K562 treated with DMSO at 1 percent for 12 hours (cell line): ENCODE measurements around the gene FGF22. TPM values are rescaled to one million over a fixed set of nuclear protein-coding genes. Genes with fewer than 3 reads are reported as not detected.

Experiments used
- total RNA-seq: library from RNA; unstranded; fragments of 300-600 nt; gene quantifications from 2 replicates; pipeline ENCODE4 v1.2.3, GENCODE V29; 2022; ENCODE audit not compliant: insufficient read depth

Gene FGF22
- total RNA-seq: 0.58 and 0.74 TPM in 2 replicates

DNA sequence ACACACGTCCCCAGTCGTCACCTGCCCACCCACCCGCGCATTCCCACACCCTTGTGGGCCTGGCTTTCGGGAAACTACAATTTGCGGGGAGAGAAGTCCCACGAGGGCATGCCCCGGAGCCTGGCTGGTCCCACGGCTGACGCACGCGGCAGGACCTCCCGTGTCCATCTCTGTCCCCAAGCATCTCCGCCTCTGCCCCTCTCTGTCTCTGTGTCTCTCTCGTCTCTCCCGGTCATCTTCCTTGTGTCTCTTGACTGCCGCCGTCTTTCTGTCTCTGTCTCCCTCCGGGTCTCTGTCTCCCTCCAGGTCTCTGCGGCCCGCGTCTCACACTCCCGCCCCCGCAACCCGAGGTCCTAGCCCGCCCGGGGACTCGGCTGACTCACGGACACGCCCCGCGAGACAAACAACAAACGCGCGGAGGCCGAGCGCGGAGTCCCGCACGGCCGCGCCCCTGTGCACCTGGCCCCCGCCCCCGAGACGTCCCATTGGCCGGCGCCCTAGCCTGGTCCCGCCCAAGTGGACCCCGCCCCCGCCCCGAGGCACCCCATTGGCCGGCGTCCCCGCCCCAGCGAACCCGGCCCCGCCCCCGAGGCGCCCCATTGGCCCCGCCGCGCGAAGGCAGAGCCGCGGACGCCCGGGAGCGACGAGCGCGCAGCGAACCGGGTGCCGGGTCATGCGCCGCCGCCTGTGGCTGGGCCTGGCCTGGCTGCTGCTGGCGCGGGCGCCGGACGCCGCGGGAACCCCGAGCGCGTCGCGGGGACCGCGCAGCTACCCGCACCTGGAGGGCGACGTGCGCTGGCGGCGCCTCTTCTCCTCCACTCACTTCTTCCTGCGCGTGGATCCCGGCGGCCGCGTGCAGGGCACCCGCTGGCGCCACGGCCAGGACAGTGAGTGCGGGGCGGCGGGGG is at the start of gene FGF22:
Gene FGF22, plus strand, starts transcription at position 627 of the 908 bp plus-strand sequence. Its CDS starts 47 bp downstream, at position 674.

DNA sequence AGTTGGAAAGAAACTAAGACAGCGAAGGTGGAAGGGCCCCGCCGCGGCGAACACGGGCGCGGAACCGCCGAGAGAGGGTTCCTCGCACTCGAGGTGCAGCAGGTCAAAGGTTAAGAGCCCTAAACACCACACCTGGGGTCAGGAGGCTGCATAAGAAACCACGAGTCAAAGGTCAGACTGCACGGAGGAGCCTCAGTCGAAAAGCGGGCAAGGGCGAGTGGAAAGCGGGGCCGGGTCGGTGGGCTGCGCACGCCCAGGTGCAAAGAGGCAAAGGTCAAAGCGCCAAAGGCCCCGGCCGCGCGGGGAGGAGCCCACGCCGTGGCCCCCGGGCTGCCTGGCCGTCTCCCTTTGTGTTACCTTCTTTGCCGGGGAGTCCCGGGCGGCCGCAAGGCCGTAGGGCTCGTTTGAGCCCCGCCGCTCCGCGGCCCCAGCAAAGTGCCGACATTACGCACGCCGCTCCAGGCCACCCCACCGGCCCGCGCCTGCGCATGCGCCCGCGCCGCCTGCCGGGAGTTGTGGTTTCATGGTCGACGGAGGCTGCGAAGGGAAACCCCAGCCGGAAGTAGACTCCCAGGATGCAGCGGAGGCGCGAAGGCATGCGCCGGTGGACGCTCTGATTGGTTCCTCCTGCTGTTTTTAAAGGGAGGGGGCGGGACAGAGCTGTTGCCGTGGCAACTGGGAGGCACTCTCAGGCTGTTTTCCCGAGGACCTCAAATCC is 6.5 kb upstream of the FGF22 start, which contains the start of gene POLRMT:
Gene POLRMT, minus strand, starts transcription at position 470 of the 718 bp plus-strand sequence. Its CDS starts 25 bp downstream, at position 445.

DNA sequence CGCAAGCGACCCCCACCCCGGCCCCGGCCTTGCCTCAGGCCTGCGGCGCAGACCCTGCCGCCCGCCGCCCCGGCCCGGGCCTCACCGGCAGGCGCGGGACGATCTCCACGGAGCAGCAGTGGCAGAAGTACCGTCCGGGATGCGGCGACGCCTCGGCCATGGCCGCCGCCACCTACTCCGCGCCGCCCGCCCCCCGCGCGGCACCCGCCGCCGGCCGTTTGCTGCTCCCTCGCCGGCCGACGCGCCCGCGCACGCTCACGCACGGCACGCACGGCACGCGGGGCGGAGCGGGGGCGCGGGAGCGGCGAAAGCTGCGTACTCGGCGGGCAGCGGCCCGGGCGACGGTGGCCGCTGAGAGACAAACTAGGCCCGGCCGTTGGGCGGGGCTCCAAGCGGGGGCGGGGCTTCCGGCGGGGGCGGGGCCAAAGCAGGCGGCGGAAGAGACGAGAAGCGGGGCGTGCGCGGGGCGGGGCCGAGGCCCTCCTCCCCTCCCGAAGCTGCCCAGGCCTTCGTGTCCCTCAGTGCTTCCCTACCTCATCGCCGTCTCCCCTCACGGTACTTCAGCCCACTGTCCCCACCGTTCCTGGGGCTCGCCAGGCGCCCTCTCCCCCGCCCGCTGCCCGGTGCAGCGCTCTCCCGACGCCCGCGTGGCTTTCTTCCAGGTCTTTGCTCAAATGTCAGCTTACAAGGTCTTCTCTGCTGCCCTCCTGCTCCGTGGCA is 23.4 kb downstream of the FGF22 start, which contains the start of gene RNF126:
Gene RNF126, minus strand, starts transcription at position 253 of the 720 bp plus-strand sequence. Its CDS starts 93 bp downstream, at position 160.

DNA sequence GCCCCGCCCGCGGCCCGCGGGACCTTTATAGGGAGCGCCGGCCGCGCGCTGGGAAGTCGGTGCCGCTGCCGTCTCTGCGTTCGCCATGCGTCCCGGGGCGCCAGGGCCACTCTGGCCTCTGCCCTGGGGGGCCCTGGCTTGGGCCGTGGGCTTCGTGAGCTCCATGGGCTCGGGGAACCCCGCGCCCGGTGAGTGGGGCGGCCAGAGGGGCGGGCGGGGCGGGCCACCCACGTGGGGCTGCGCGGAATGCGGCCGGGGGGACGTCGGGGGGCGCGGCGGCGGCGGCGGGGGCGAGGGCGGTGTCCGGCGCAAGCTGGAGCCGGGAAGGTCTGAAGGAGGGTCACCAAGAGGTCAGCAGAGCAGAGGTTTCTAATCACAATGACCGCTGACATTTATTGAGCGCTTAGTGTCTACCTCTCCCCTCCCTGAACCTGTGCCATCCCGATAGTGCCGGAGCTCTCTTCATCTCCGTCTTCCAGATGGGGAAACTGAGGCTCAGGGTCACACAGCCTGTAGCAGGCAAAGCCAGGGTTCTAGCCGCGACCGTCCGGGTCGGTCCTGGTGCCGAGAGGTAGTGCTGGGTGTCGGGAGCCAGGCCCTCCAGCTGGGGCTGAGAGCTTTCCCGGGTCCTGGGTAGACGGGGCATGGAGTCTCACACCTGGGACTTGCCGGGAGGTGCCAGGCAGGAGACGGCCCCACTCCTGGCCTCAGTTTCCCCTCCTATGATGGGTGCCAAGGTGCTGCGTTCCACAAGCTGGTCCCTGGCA is 36.8 kb downstream of the FGF22 start, which contains the start of gene FSTL3:
Gene FSTL3, plus strand, starts transcription at position 54 of the 767 bp plus-strand sequence. Its CDS starts 32 bp downstream, at position 86.

Other genes starting within 250 kb of the FGF22 start
- gene C2CD4C, start 230.7 kb upstream of the FGF22 start, total RNA-seq: not detected in 2 replicates
- 0.49 and 2.1 TPM in 2 replicates for gene SHC2, start 178.8 kb upstream of the FGF22 start, total RNA-seq
- 1.0 TPM in 1 of 2 replicates, not detected in the other for gene MADCAM1, start 143.4 kb upstream of the FGF22 start, total RNA-seq
- 50.0 and 96.2 TPM in 2 replicates for gene TPGS1, start 132.4 kb upstream of the FGF22 start, total RNA-seq
- gene CDC34, start 108.1 kb upstream of the FGF22 start, total RNA-seq: 134 and 173 TPM in 2 replicates
- 2.5 and 3.2 TPM in 2 replicates for gene GZMM, start 95.8 kb upstream of the FGF22 start, total RNA-seq
- gene BSG, start 67.3 kb upstream of the FGF22 start, total RNA-seq: 539 and 624 TPM in 2 replicates
- 3.5 and 4.7 TPM in 2 replicates for gene HCN2, start 50.0 kb upstream of the FGF22 start, total RNA-seq
- 86.8 and 92.3 TPM in 2 replicates for gene POLRMT, start 6.3 kb upstream of the FGF22 start, total RNA-seq
- gene RNF126, start 23.3 kb downstream of the FGF22 start, total RNA-seq: 77.4 and 85.9 TPM in 2 replicates
- gene FSTL3, start 36.5 kb downstream of the FGF22 start, total RNA-seq: 5.5 and 11.6 TPM in 2 replicates
- 26.1 and 36.0 TPM in 2 replicates for gene PRSS57, start 55.6 kb downstream of the FGF22 start, total RNA-seq
- gene PALM, start 69.1 kb downstream of the FGF22 start, total RNA-seq: 11.5 and 13.7 TPM in 2 replicates
- 0.38 TPM in 1 of 2 replicates, not detected in the other for gene MISP, start 111.2 kb downstream of the FGF22 start, total RNA-seq
- gene PTBP1, start 157.6 kb downstream of the FGF22 start, total RNA-seq: 169 and 333 TPM in 2 replicates
- gene PLPPR3, start 182.1 kb downstream of the FGF22 start, total RNA-seq: 24.0 and 30.0 TPM in 2 replicates
- 0.39 and 2.1 TPM in 2 replicates for gene AZU1, start 188.0 kb downstream of the FGF22 start, total RNA-seq
- not detected in 2 replicates for gene PRTN3, start 201.1 kb downstream of the FGF22 start, total RNA-seq
- gene ELANE, start 212.4 kb downstream of the FGF22 start, total RNA-seq: not detected in 2 replicates
- gene CFD, start 219.8 kb downstream of the FGF22 start, total RNA-seq: 28.7 and 52.0 TPM in 2 replicates